ENCODE data around the gene HEPACAM2. TPM values are rescaled to one million over a fixed set of nuclear protein-coding genes. Genes with fewer than 3 reads are reported as not detected.

HEPACAM2 gene
- polyA plus RNA-seq, 1 of the 3 experiments (the other 2 are of a cell fraction) = not detected

GRCh38 chr7:93235541-93235940 lies 9.3 kb upstream of the HEPACAM2 start:
- H3K27ac ChIP-seq (ENCODE audit: low read depth in 2 of 2, low read length in 1 of 2) = no peak overlapping the region
- ChIA-PET CTCF (no interaction called here), POLR2A (no interaction called here)
- H3F3A ChIP-seq (replicated peaks; ENCODE audit: insufficient read depth) = no peaks in the 10 kb centered on the region
- no peak overlapping the region for H3K9ac ChIP-seq
- 0 out of 2 replicates have a peak, but pooled peaks cover 7% of the 10 kb centered on the region for H4K20me1 ChIP-seq (ENCODE audit: insufficient read depth)
- no peak overlapping the region for H2AFZ ChIP-seq (ENCODE audit: low read depth)
- WGBS (ENCODE audit: low lambda C conversion rate) = 76% methylated on average over 2 of the region's 2 CpGs
- no peaks in the 10 kb centered on the region for H3K9me2 ChIP-seq
- no peak overlapping the region for H3K4me2 ChIP-seq
- TF ChIP-seq CHD2 (IDR thresholded peaks at IDR 0.05; ENCODE audit: low read length, partially characterized antibody) = no peak
- no peak for TF ChIP-seq EP300 (IDR thresholded peaks at IDR 0.05; ENCODE audit: borderline replicate concordance in 1 of 2, low read depth in 1 of 2, low read length in 1 of 2)
- no peak for TF ChIP-seq MXI1 (IDR thresholded peaks at IDR 0.05; ENCODE audit: low read depth, low read length)
- no peak for TF ChIP-seq TAF1 (IDR thresholded peaks at IDR 0.05; ENCODE audit: borderline replicate concordance, low read depth, low read length)
- TF ChIP-seq NFIC (IDR thresholded peaks at IDR 0.05; ENCODE audit: borderline replicate concordance) = no peak
- TF ChIP-seq PBX3 (IDR thresholded peaks at IDR 0.05) = no peak
- no peak for TF ChIP-seq RCOR1 (IDR thresholded peaks at IDR 0.05; ENCODE audit: low read length)
- DNase-seq = no peak
- H3K36me3 ChIP-seq (replicated peaks in 1 of 2; ENCODE audit: control insufficient read depth in 1 of 2, insufficient read depth in 2 of 2, low read length in 1 of 2) = peaks cover 0 to 3% of the 10 kb centered on the region in 2 experiments
- no peak overlapping the region for H3K4me3 ChIP-seq (ENCODE audit: low read depth in 2 of 2, low read length in 1 of 2)
- H3K27me3 ChIP-seq (ENCODE audit: insufficient read depth) = no peaks in the 10 kb centered on the region
- no peaks in the 10 kb centered on the region for H3K9me3 ChIP-seq
- H3K4me1 ChIP-seq (ENCODE audit: control insufficient read depth in 1 of 2, insufficient read depth in 2 of 2, low read depth in 1 of 2, low read length in 1 of 2) = peaks cover 7 to 17% of the 10 kb centered on the region in 2 experiments; a peak in 2 of 4 replicates
- peaks cover 59% of the 10 kb centered on the region for H3K79me2 ChIP-seq (ENCODE audit: insufficient read depth)

- peak overlapping the region; percentile 83 to 92 for H3K4me3 ChIP-seq (ENCODE audit: low read depth in 2 of 2, low read length in 1 of 2)
- no peaks in the 10 kb centered on the region for H3K36me3 ChIP-seq (replicated peaks in 1 of 2; ENCODE audit: control insufficient read depth in 1 of 2, insufficient read depth in 2 of 2, low read length in 1 of 2)
- no peak for TF ChIP-seq TEAD4 (IDR thresholded peaks at IDR 0.05; ENCODE audit: borderline replicate concordance, insufficient read depth)
- TF ChIP-seq TAF1 (IDR thresholded peaks at IDR 0.05; ENCODE audit: borderline replicate concordance, low read depth, low read length) = no peak
- no peak for TF ChIP-seq SMC3 (IDR thresholded peaks at IDR 0.05; ENCODE audit: low read depth, low read length)
- no peak for TF ChIP-seq GATA2 (CRISPR knock-in tag; IDR thresholded peaks at IDR 0.05)
- TF ChIP-seq SIN3A (IDR thresholded peaks at IDR 0.05; ENCODE audit: borderline replicate concordance, low read depth, low read length) = no peak
- no peak for TF ChIP-seq RCOR1 (IDR thresholded peaks at IDR 0.05; ENCODE audit: low read length)
- no peak for TF ChIP-seq YY1 (IDR thresholded peaks at IDR 0.05; ENCODE audit: low read depth)
- no peak for TF ChIP-seq PBX3 (IDR thresholded peaks at IDR 0.05)
- TF ChIP-seq FOXJ3 (CRISPR knock-in tag; IDR thresholded peaks at IDR 0.05) = no peak
- no peak for TF ChIP-seq USF2 (IDR thresholded peaks at IDR 0.05; ENCODE audit: borderline replicate concordance, low read depth, low read length)
- no peak for TF ChIP-seq GABPA (IDR thresholded peaks at IDR 0.05; ENCODE audit: low read depth)
- no peak for TF ChIP-seq JUND (IDR thresholded peaks at IDR 0.05)
- TF ChIP-seq MXI1 (IDR thresholded peaks at IDR 0.05; ENCODE audit: low read depth, low read length) = no peak
- no peak for TF ChIP-seq EZH2phosphoT487 (IDR thresholded peaks at IDR 0.05; ENCODE audit: borderline replicate concordance, low read depth)
- no peak for TF ChIP-seq FOXM1 (IDR thresholded peaks at IDR 0.05; ENCODE audit: low read depth)
- no peak for TF ChIP-seq MEF2A (IDR thresholded peaks at IDR 0.05; ENCODE audit: borderline replicate concordance, low read depth)
- no peak for TF ChIP-seq POLR2AphosphoS5 (IDR thresholded peaks at IDR 0.05; ENCODE audit: low read depth, low read length)
- H3K79me2 ChIP-seq (ENCODE audit: insufficient read depth) = peaks cover 36% of the 10 kb centered on the region
- H3F3A ChIP-seq (replicated peaks; ENCODE audit: insufficient read depth) = no peaks in the 10 kb centered on the region
- H3K27ac ChIP-seq (ENCODE audit: low read depth in 2 of 2, low read length in 1 of 2) = peak overlapping the region in 1 of 2 experiments; percentile 55; a peak in 1 of 4 replicates
- ChIA-PET CTCF (interaction anchor here (0.6 to 2.7 kb wide), 4 partner anchors 10 to 537 kb away, joined by 3 to 26 read pairs (median 4); no protein-coding TSS in a partner anchor), POLR2A (no interaction called here)
- DNase-seq = no peak
- H3K9me3 ChIP-seq = no peaks in the 10 kb centered on the region
- 3% methylated on average over 8 of the region's 8 CpGs for WGBS (ENCODE audit: low lambda C conversion rate)
- peak overlapping the region; percentile 96 for H2AFZ ChIP-seq (ENCODE audit: low read depth)
- peaks cover 7 to 17% of the 10 kb centered on the region in 2 experiments; a peak in 2 of 4 replicates for H3K4me1 ChIP-seq (ENCODE audit: control insufficient read depth in 1 of 2, insufficient read depth in 2 of 2, low read depth in 1 of 2, low read length in 1 of 2)
- H4K20me1 ChIP-seq (ENCODE audit: insufficient read depth) = no peaks in the 10 kb centered on the region
- H3K4me2 ChIP-seq = peak overlapping the region; percentile 86
- H3K9ac ChIP-seq = peak overlapping the region; percentile 61
- H3K27me3 ChIP-seq (ENCODE audit: insufficient read depth) = no peaks in the 10 kb centered on the region
- H3K9me2 ChIP-seq = no peaks in the 10 kb centered on the region
Measured at GRCh38 chr7:93232673-93233018, 6.4 kb upstream of the HEPACAM2 start.

Data from SK-N-SH (cell line).